HG03025 (cell line): ENCODE measurements around the gene NGDN.
"Not testable (repeated sequence)": the region's sequence is repeated elsewhere in the genome, so short reads cannot be mapped to it uniquely, and the experiment has no call there.

Experiments
- ATAC-seq: cut with Tn5 transposase; IDR thresholded peaks from one replicate; pipeline ENCODE4 v1.9.1; 2021; ENCODE audit warnings: mild to moderate bottlenecking, moderate library complexity; ENCODE audit not compliant: unreplicated experiment, low FRiP score

Gene NGDN

DNA sequence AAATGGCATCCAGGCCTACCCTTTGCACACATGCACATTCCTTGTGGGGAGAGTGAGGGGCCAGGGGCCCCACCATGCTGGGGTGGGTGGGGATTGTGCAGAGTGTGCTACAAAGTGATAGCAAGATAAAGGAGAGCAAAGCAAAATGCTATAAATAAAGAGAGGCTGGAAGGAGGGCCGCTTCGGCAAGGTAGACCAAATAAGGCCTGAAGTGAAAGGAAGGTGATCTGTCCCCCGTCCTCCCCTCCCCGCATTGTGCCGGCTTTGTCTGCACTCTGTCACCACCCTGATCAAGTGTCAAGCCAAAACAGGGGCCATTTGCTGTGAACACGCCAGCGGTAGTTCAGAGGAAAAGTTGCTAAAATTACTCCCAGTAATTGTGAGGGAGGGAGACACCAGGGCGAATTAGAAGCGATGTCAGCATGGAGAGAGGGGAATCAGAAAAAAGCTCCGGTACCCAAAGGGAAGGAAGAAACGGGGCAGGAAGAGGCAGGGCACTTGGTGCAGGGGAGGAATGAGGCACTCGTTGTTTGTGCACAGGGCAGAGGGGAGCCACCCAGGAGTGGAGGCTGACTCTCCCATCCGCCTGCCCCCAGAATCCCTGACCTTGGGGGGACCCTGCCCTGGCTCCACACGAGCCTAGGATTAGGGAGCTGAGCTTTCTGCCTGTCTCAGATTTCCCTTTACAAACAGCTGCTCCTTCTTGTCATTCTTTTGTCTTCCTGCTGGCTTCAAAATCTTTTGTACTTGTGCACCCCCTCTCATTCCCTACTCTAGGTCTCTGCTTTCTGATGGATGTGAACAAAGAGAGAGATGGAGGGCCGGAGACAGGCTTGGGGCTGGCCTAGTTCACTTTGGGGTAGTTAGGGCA, 31.2 kb upstream of the NGDN start:
- no peak for ATAC-seq

DNA sequence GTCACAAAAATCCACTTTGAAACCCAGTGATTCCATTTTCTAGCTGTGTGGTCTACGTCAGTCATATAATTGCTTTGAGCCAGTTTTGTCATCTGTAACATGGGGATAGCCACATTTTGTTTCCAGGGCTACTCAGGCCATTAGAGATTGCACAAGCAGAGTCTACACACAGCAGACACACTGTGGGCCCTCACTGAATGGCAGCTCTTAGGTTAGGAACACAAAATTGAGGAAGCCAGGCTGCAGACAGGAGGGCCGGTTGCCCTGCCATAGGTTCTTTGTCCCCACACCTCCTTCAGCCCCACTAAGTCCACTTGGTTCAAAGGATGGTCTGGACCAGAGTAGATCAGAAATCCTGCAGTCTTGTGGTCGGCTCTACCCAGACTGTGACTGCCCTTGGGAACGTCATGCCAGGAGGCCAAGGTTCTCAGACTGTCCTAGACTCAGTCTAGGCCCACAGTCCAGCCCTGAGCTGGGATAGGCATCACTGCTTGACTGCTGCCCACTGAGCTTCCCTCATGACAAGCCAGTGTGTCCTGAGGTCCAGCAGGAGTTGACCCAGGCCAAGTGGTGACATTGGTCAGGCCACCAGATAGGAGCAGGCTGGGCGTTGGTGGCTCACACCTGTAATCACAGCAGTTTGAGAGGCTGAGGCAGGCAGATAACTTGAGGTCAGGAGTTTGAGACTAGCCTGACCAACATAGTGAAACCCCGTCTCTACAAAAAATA, 30.2 kb upstream of the NGDN start:
- no peak for ATAC-seq

DNA sequence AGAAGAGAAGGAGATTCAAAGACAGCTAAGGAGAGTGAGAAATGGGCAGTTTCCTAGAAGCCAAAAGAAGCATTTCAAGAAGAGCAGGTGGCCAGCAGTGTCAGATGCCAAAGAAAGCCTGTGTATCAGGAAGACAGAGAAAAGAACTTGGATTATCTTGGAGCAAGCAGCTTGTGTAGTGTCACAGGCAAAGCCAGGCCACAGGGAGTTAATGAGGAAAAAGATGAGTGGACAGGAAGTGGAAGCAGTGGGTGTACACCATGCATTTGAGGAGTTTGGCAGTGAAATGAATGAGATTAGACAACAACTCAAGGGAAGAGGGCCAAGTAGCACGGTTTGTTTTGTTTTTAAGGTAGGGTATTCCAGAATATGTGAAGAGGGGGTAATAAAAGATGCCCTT, 28.4 kb upstream of the NGDN start:
- no peak for ATAC-seq

DNA sequence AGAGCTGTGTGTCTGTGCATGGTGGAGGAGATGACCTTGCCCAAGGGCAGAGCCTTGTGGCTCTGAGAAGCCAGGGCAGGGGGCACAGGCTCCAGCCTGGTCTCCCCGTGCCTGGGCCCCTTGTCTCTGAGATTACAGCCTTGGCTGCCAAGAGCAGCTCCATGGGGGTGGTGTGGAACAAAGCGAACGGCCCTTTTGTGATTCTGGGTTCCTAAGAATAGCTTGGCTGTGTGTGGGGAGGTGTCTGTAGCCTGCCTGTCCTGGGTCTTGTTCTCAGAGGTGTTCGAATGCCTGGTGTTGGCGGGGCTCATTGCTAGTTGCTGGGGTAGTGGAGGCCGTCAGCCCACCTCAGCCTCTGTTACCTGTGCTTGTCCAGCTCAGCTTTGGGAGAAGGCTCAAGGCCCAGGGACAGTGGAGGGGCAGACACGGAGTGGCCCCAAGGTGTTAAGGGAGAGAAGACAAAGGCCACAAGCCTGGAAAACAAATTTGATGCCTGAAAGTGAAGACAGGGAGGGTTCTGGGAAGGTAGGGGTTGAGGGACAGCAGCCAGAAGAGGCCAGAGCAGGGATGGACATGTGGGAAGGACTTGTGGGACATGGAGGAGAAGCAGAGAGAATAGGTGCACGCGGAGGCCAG, 26.7 kb upstream of the NGDN start:
- no peak for ATAC-seq

DNA sequence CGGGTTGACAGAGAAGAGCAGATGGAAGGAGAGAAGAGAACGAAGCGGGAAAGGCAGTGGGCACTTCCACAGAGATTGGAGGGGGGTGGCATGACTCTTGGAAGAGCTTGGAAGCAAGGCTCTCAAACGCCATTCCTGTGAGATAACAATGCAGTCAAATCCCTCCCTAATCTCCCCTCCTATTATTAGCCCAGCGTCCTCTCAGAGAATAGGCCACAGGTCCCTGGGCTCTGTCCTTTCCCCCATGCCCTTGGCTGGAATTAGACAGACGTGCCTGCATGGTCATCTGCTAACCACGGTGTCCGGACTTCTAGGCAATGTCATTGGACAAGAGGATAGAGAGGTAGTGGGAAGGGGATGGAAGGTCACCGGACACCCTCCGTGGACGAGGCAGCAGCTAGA, 26.1 kb upstream of the NGDN start:
- ATAC-seq = no peak

DNA sequence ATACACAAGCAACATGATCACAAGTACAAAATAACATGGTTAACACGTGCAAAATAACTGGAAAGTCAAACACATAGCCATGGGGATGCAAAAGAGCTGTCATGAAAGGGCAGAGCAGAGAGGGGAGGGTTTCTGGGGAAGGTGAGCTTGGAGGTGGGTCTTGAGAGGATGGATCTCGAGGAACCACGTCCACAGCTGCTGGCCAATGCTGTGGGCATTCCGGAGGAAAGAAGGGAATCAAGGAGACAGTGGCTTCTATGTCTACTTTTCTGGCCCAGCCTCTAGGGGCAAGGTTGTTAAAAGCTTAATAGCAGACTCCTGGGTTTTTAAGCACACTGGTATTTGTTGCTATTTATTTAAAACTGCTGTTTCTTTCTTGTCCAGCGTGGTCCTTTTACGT, 25.6 kb upstream of the NGDN start:
- no peak for ATAC-seq

DNA sequence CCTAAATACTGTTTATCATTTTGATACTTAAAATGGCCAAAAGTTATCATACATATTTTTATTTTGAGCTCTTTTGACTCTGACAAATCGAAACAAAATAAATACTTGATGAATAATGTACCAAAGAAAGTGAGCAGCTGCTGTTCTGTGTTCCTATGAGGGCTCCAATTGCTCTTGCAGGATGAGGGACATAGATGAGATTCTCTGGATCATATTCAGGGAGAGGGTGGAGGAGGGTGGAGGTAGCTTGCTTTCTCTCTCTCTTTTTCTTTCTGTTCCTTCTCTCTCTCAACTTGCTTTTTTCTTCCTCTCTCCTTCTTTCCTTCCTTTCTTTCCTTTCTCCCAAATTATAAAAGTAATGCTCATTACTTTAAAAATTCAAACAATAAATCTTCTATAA, 25.2 kb upstream of the NGDN start:
- ATAC-seq = no peak

DNA sequence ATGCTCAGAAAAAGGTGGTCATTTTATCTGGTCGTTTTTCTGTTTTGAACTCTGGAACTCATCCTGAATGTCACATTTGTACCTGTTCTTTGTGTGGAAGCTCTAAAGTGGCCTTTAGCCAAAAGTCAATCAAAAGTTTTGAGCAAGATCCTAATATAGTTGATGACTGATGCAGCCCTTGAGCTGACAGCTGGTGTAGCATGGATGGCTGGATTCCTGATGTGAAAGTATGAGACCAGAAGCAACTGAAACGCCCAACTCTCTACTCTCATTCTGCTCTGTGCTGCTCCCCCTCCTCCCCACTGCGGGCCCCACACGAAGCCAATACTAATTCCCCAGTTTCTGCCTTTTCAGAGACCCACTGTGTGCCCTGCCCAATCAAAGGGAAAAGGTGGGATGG, 23.7 kb upstream of the NGDN start:
- no peak for ATAC-seq

DNA sequence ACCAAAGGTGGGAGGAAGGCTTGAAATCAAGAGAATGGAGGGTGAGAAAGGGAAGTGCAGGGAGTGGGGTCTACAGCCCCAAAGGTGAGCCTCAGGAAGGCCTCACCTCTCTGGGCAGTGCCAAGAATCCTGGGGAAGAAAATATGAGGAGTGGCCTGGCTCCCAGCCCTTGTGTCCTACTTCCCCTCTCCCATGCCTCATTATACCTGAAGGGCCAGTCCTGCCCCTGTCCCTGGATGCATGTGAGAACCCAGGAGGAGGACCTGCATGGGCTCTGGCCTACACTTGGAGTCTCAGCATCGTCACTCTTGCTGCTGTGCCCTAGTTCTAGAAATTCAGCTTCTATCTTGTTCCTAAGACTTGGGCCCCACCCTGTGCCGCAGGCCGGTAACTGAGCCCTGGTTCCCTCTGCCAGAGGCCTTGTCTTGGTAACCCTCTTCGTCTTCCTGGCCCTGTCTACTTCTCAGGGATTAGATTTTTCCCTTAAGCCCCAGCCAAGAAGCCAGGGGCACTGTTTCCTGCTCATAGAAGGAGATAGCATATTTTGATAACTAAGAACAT, 23.1 kb upstream of the NGDN start:
- ATAC-seq = no peak

DNA sequence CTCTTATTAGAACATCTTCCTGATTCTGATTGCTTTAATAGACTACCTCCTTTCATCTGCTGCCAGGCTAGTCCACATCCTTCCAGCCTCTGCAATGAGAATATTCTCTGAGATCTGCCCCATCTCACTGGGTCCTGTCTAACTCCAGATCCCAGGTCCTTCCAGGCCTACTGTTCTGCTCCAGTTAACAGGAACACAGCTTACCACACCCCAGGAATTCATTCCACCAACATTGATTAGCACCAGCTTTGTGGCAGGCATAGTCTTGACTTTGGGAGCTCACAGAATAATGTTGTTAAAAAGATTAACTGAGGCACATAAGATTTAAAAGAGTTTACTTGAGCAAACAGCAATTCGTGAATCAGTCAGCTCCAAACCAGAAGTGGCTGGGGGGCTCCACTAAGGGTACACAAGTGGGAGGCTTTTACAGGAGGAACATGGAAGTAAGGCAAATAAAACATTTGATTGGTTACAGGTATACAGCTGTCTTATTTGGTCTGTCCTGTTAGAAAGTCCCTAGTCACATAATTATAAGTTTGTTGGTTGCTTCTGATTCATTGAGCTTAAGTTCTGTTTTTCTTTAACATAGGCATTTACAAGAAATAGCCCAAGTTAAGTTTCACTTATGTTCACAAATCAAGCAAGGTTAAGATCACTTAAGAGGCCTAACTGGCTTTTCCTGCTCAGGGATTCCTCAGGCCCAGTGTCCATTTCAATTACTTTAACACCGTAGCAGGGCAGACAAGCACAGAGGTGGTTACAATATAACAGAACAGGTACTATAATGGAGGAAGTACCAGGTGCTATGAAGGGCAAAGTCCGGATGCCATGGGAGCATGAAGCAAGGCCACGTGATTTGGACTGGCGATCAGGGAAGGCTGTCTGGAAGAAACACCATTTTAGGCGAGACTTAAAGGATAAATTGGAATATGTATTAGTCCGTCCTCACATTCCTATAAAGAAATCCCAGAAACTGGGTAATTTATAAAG, 21.8 kb upstream of the NGDN start:
- ATAC-seq = no peak

DNA sequence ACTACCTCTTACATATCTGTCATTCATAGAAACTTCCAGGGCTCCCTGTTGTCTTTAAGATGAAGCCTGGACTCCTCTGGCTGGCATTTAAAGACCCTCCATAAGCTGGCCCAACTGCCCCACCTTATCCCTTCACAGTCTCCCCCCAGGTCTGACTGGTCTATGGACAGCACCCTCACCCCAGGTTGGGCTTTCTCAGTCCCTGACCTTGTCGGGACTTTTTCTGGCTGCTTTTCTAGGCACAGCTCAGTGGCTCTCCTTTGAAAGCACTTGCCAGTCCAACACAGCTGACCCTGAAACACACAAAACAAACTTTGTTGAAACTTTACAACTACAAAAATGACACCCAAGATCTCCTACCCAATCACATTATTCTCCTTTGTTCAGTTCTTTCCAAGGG, 20.2 kb upstream of the NGDN start:
- ATAC-seq = no peak

DNA sequence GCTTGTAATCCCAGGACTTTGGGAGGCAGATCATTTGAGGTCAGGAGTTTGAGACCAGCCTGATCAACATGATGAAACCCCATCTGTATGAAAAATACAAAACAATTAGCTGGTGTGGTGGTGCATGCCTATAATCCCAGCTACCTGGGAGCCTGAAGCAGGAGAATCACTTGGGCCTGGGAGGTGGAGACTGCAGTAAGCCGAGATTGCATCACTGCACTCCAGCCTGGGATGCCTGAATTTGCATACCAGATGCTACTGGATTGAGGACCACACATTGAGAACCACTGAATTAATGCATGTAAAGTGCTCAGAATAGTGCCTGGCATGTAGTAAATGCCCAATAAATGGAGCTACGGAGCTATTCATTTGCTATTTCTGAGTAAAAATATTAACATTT, 19.1 kb upstream of the NGDN start:
- ATAC-seq = no peak

DNA sequence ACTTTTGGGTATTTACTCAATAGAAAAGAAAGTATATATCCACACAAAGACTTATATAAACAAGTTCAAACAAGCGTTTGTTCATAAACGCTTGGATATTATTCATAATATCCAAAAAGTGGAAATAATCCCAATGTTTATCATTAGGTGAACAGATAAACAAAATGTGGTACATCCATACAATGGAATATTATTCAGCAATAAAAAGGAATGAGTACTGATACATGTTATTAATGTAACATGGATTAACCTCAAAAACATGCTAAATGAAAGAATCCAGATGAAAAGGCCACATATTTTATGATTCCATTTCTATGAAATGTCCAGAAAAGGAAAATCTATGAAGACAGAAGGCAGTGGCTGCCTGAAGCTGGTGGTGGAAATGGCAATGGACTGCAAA, 17.3 kb upstream of the NGDN start:
- no peak for ATAC-seq

DNA sequence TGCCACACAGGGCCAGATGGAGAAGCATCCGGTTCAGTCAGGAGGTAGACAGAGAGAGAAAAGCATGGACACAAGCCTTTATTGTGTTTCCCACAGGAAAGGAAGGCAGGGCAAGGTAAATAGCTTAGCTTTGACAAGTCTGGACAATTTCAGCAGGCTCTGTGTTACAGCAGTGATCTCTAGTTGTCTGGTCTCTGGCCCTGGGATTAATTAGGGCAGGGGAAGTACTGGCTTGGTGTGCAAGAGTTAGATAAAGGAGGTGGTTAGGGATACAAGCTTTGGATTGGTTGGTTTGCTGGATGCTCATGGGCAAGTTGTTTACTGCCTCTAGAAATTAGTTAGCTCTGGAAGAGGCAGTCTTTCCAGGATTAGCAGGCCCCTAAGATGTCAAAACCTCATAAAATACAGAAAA, 15.1 kb upstream of the NGDN start:
- ATAC-seq = no peak

DNA sequence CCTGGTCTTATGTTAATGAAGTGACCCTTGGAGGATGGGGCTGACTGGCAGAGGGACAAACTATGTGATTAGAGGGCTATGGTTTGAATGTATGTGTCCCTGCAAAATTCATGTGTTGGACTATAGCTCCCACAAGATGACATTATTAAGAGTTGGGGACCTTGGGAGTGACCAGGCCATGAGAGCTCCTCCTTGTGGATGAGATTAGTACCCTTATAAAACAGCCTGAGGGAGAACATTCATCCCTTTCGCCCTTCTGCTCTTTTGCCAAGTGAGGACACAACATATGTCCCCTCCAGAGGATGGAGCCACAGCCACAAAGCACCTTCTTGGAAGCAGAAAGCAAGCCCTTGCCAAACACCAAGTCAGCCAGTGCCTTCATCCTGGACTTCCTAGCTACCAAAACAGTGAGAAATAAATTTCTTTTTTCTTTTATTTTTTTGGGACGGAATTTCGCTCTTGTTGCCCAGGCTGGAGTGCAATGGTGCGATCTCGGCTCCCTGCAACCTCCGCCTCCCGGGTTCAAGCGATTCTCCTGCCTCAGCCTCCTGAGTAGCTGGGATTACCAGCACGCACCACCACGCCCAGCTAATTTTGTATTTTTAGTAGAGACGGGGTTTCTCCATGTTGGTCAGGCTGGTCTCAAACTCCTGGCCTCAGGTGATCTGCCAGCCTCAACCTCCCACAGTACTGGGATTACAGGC, 12.5 kb upstream of the NGDN start:
- ATAC-seq = not testable (repeated sequence)

DNA sequence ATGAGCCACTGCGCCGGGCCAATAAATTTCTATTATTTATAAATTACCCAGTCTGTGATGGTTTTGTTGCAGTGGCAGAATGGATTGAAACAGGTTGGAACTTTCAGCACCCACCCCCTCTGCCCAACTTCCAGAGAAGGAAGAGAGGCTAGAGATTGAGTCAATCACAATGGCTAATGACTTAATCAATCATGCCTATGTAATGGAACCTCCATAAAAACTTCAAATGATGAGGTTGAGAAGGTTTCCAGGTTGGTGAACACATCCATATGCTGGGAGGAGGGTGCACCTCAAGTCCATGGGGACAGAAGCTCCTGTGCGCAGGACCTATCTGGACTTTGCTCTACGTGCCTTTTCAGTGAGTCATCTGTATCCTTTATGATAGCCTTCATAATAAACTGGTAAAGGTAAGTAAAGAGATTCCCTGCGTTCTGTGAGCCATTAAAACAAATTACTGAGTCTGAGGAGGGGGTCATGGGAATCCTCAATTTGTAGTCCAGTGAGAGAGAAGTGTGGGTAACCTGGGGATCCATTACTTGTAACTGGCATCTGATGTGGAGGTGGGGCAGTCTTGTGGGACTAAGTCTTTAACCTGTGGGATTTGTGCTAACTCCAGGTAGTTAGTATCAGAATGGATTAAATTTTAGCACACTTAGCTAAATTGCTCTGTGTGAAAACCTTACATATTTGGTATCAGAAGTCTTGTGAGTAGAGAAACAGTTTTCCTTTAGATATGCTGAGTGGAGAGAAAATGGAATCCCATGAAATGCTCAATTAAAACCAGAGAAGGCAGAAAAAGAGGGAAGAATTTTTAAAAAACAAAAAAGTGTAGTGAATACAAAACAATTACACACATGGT, 11.7 kb upstream of the NGDN start:
- no peak for ATAC-seq

DNA sequence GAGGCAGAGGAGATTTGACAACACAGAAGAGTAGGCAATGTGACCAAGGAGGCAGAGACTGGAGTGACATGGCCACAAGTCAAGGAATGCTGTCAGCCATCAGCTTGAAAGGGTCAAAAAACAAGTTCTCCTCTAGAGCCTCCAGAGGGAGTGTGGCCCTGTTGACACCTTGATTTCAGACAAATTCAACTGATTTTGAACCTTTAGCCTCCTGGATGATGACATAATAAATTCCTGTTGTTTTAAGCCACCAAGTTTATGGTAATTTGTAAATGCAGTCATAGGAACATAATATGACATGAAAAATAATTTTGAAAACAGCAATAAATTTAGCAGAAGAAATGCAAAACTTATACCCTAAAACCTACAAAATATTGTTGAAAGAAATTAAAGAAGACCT, 8.5 kb upstream of the NGDN start:
- ATAC-seq = no peak

DNA sequence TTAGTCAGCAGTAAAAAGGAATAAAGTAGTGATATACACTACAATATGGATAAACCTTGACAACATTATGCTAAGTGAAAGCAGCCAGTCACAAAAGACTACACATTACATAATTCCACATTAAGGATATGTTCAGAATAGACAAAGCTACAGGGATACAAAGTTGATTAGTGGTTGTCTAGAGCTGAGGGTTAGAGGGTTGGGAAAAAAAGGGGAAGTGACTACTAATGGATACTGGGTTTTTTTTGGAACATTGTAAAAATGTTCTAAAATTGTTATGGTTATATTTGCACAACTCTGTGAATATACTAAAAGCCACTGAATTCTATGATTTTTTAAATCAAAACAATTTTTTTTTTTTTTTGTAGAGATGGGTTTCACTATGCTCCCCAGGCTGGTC, 4.8 kb upstream of the NGDN start:
- ATAC-seq = no peak

DNA sequence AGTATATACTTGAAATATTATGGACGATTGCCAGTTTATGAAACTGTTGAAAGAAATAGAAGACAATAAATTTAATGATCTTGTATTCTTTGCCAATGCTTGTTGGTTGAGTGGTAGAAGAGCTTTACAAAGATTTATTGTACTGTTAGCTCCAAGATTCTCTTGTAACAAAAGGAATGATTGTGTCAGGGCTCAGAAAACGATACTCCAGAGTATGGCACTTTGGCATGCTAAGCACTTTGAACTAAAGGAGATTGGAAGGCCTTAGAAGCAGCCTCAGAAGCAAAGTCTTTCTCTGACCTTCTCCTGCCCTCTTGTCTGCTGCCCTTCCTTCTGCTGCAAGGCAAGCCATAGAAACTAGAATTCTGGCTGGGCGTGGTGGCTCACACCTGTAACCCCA, 4.2 kb upstream of the NGDN start:
- ATAC-seq = no peak
